T follicular helper cell (primary cell): ENCODE results near the gene RDH8.

ENCODE experiments used
- DNase-seq: peaks from one replicate; pipeline ENCODE4 v3.0.0-alpha.2; 2020; ENCODE audit warnings: low read depth
- total RNA-seq, 2 experiments: gene quantifications; one replicate each; lab custom pipeline; 2026; lab: John Stamatoyannopoulos, UW

Gene RDH8, protein sequence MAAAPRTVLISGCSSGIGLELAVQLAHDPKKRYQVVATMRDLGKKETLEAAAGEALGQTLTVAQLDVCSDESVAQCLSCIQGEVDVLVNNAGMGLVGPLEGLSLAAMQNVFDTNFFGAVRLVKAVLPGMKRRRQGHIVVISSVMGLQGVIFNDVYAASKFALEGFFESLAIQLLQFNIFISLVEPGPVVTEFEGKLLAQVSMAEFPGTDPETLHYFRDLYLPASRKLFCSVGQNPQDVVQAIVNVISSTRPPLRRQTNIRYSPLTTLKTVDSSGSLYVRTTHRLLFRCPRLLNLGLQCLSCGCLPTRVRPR
- 0 to 0.04 reads per million in 2 experiments for total RNA-seq

DNA sequence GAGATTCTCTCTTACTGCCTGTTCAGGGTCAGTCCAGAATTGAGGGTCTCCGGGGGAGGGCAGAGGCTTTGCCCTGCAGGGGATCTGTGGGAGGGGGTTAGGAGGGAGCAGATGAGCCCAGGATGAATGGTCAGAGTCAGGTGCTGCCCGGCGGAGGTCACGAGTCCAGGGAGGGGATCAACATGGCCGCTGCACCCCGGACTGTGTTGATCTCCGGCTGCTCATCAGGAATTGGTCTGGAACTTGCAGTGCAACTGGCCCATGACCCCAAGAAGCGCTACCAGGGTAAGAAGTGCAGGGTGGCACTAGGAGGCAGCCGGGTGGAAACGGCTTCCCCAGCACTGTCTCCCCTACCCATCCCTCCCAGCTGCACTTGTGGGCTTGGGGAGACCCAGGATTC lies at the start of gene RDH8:
Gene RDH8, plus strand, starts transcription at position 168 of the 400 bp plus-strand sequence. Its CDS starts 15 bp downstream, at position 183.
- DNase-seq: no peak

DNA sequence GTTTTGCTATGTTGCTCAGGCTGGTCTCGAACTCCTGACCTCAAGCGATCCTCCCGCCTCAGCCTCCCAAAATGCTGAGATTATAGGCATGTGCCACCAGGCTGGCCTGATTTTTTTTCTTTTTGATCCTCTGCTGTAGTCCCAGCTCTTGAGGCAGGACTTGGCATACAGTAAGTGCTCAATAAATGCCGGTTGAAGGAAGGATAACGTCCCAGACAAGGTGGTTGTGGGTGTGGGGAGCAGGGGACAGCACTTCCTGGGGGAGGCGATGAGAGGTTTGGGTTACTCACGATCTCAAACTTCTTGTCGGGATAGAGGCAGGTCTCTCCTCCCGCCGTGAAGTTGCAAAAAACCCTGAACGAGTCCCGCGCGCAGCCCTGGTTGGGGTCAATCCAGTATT lies 47.3 kb upstream of the RDH8 start:
- no peak for DNase-seq

DNA sequence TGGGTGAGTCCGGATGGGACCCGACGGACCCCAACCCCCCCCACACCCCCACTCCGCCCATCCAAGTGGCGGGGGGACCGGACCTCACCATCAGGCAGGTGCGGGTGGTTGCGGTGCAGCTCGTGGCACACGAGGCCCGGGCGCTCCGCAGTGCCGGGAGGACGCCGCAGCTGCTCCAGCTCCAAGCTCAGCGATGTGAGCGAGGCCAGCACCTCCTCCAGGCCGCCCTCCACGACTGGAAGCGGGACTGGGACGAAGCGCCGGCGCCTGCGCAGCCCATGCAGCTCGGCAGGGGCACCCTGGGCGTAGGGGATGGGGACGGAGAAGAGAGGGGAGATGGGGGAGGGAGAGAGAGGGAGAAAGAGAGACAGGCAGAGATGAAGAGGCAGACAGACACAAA lies 46.8 kb upstream of the RDH8 start:
- no peak for DNase-seq

DNA sequence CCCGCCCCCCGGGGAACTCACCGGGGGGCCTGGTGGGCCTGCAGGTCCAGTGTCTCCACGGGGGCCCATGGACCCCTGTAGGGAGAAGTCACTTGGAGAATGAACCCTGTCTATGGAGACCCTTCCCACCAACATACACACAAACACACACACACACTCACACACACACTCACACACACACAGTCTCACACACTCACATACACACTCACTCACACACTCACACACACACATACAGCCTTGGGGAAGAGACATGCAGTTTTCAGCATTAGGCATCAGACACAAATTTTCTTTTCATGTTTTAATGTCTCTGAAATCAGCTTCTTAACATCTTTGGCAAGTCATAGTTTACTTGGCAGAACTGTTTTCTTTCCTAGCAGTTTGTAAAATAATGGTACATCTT lies 46.0 kb upstream of the RDH8 start:
- DNase-seq: no peak

DNA sequence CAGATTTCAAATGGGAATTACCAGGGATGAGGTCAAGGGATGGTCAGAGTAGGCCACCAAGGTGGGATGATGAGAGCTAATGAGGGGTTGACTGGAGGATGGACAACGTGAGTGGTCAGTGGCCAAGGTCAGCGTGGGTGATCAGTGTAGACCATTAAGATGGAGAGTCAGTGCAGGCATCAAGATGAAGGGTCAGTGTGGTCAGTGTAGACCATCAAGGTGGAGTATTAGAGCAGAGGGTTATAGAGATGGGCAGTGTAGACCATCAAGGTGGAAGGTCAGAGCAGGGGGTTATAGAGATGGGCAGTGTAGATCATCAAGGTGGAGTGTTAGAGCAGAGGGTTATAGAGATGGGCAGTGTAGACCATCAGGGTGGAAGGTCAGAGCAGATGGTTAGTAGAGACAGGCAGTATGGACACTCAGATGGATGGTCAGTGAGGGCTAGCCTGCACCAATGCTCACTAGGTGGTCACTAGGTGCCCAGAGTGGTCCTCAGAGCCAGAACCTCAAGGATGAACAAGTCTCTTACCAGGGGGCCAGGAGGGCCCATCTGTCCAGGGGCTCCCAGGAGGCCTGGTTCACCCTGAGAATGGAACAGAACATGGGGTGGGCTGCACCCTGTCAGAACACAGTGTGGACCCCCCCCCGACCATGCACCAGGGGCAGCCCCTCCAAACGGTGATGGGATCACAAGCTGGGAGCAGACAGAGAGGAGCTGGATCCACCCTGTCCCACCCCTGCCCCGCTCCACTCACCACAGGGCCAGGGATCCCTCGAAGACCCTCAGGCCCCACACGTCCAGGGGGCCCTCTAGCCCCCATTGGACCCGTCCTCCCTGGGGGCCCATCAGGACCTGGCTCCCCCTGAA lies 44.2 kb upstream of the RDH8 start:
- no peak for DNase-seq

DNA sequence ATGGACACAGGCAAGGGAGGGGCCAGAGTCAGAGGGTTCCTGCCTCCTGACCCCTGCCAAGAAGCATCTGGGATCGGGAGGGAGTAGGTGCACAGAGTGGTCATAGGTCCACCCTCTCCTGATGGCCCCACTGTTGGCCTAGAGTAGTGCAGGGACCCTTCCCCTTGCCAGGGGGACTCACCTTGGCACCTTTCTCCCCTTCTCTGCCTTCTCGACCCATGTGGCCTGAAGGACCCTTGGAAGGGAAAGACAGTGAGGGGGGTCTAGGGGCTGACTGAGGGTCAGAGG lies 43.7 kb upstream of the RDH8 start:
- DNase-seq: no peak

DNA sequence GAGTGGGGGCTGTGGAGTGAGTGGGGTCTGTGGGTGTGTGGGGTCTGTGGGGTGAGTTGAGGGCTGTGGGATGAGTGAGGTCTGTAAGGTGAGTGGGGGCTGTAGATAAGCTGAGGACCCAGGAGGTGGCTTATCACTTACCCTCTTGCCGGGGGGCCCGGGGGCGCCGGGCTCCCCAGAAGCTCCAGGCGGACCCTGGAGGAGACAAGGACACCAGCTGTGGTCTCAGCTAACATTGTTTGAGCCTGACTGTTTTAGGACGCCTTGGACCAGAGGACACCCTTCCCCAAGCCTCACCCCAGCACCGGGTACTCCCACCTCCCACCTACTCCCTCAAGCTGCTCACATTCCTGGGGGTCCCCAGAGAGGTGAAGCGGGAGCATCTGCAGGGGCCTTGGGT lies 42.8 kb upstream of the RDH8 start:
- no peak for DNase-seq

DNA sequence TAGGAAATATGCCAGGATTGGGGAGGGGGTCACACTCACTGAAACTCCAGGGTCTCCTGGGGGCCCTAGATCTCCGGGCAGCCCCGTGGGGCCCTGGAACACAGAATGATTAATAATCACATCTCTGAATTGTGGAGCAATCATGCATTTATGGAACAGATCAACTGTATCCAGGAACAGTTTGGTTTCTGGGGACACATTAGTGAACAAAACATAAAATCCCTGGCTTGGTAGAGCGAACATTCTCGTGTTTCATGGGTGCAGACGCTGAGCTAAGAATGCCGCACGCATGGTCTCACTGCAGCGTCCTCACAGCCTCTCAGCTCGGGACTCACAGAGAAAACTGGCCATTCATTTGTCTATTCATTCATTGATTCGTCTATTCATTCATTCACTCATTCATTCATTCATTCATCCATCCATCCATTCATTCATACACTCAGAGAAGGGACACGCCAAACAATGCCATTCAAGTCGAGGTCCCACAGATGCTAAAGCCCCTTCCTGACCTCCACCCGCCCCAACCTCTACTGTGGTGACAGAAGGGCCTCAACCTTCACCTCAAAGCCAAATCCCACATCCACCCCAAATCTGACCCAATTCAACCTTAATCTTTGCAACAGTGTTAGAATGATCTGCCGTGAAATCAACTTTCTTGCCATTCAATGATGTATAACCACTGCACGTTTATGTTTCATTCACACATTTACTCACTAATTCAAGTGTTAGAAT lies 42.0 kb upstream of the RDH8 start:
- no peak for DNase-seq

DNA sequence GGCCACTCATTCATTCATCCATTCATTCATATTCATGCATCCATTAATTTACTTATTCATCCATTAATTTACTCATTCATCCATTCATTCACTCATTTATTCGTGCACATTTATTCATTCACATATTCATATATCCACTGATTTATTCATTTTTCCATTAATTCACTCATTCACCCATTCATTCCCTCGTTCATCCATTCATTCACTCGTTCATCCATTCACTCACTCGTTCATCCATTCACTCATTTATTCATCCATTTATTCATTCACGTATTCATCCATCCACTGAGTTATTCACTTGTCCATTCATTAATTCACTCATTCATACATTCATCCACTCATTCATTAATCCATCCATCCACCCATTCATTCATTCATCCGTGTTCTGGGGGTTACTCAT lies 41.2 kb upstream of the RDH8 start:
- no peak for DNase-seq

DNA sequence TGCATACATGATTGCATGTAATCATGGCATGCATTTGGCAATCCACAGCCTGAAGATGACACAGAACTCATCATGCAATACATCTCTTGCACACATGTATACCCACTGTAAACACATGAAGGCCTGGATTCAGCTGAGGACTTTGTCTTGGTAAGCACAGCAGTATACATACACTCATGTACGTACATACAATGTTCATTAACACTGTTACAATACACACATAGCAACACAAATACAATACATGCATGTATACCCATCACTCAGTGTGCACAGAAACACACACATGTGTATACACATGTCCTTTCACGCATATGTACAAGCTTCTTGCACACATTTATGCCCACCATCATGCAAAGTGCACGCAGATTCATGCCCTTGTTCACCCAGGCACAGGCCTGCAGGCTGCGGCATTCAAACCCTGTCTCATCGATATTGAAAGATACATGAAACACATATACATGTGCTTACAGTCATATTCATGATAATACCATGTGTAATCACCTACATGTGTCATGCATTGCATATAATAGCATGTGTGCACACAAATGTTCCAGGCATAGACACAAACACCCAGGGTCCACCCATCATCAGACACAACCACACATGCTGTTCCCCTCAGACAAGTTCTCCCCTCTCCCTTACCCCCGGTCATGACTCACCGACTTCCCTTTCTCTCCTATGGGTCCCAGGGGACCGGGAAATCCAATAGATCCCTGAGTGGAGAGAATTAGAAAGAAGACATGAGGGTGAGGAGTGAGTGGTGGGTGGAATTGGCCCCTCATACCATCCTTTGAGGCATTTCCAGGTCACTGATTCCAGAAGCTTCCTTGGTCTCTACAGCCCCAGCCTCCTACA lies 31.6 kb upstream of the RDH8 start:
- DNase-seq: no peak

DNA sequence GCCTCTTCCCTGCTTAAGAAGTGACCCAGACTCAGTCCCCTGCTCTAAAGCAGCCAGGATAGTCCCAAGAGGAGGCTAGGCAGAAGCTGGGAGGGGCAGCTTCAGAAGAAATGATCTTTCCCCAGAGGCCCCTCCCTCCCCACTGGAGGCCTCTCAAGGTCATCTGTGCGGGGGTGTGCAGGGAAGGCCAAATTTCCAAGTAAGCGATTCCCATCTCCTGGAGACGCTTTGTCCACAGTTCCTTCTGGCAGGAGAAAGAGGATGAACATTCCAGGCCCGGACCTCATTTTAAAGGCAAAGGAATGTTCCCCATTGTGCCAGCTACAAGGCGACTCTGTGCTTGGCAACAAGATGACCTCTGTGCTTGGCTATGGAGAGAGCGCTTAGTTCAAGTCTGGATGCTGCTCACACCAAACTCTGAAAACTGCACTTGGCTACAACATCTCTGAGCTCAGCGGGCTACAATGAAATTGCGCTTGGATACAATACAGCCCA lies 26.4 kb upstream of the RDH8 start:
- DNase-seq: no peak

DNA sequence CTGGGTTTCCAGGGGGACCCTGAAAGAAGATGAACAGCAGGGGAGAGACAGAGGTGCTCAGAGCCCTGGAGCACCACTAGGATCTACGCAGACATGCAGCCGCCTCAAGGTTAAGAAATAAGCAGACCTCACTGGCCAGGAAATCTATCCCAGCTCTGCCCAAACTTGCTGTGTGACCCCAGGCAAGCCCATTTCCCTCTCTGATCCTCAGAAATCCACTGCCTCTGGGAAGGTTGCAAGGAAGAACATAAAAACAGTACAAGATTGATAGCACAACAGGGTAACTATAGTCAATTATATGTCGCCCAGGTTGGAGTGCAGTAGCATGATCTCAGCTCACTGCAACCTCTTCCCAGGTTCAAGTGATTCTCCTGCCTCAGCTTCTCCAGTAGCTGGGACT lies 23.8 kb upstream of the RDH8 start:
- DNase-seq: no peak

DNA sequence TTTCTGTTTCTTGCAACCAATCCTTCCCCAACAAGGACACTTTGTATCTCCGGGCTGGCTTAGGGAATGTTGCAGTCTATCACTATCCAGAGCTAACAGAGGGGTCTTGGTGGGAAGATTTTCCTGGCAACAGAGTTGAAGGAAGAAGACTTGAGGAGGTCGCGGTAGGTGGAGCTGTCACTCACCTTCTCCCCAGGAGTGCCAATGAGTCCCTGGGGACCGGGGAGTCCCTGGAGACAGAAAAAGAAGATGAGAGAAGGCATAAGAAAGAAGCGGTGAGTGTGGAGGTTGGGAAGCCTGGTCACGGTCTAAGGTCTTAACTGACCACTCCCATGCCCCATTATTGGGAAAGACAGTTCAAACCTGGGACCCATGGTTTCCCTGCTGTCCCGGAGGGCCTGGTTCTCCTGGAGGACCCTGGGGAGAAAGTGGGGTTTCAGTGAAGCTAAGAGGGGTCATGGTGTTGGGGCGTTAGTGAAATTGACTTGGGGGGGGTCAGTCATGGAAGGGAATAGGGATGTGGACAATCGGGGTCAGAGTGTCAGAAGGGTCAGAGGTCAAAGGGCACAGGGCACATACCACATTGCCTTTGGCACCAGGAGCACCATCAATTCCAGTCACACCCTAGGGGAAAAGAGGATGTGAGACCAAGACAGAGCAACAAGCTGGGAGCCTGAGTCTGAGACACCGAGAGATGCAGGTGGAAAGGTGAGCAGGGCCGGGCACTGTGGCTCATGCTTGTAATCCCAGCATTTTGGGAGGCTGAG lies 21.7 kb upstream of the RDH8 start:
- no peak for DNase-seq

DNA sequence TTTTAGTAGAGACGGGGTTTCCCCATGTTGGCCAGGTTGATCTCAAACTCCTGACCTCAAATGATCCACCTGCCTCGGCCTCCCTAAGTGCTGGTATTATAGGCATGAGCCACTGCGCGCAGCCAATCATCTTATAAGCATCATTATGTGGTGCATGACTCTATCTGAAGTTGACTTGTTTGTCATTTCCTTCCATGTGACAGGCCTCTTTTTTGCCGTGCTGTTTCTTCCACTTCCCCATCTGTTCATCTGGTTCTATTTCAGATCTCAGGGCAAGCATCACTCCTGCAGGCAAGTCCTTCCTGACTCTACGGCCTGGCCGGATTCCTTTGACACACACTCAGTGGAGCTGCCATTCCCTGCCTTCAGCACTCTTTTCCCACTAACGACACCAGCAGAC lies 18.2 kb upstream of the RDH8 start:
- DNase-seq: no peak

DNA sequence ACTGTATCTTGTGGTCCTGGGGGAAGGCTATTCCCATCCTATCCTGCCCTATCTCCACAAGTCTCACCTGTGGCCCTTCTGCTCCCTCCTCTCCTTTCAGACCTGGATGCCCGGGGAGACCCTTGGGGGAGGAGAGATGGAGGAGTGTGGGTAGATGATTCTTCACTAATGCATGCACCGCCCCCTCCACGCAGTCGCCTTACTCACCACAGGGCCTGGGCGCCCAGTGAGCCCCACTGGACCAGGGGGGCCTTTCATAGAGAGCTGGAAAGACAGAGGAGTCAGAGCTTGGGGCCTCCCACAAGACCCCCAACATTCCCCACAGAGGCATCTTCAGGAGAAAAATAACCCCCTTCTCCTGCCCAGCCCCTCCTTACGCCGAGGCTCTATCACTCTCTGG lies 17.3 kb upstream of the RDH8 start:
- DNase-seq: no peak

DNA sequence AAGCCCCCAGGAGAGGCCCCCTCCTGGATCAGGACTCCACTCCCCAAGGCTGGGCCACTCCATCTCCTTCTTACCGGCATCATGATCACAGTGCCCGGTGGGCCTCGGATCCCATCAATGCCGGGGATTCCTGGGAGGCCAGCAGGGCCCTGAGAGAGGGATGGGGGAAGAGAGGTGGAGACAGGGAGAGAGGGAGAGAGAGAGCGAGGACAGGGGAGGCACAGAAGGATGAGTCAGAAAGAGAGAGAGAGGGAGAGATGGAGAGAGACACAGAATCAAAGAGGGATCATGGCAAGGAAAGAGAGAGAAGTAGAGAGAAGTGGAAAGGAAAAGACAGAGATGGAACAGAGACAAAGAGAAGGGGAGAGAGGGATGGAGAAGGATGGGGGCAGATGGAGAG lies 16.7 kb upstream of the RDH8 start:
- DNase-seq: no peak

DNA sequence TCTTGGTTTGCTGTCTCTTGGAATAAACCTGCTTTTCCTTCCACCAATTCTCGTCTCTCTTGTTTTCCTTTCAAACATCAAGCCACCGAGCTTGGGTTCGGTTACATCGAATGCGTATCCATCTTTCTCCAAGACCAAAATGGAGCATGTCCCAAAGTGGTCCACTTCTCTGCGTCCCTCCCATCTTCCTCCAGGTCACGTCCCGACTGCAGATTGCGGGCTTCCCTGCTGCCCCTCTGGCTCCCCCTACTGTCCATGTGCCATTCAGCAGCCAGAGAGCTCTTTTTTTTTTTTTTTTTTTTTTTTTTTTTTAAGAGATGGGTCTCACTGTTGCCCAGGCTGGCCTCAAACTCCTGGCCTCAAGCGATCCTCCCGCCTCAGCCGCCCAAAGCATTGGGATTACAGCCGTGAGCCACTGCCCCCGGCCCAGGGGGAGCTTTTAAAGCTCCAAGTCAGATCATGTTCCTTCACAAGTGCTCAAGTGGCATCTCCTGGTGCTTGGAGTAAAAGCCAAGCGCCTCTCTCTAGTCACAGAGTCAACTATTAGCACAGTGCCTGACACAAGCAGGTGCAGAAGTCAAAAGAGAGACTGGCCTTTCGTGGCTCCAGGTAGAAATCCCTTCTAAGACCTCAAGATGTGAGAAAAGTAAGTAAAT lies 13.0 kb upstream of the RDH8 start:
- peak; percentile 48 for DNase-seq

DNA sequence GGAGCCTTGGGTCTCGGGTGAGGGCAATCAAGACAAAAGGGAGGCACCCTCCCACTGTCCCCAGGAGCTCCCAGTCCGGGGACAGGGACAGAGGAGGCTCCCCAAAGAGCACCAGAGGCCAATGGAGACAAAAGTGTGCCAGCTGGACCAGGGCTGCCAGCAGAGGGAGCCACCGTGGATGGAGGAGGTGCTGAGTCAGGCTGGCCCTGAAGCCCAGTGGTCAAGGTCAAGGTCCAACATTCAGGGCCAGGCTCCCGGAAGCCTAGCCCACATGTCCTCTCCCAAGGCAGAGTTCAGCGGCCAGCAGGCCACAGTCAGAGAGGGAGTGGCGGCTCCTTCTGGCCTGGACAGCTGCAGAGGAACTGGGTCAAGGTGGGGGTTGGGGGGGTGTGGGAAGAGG lies 11.4 kb upstream of the RDH8 start:
- no peak for DNase-seq

DNA sequence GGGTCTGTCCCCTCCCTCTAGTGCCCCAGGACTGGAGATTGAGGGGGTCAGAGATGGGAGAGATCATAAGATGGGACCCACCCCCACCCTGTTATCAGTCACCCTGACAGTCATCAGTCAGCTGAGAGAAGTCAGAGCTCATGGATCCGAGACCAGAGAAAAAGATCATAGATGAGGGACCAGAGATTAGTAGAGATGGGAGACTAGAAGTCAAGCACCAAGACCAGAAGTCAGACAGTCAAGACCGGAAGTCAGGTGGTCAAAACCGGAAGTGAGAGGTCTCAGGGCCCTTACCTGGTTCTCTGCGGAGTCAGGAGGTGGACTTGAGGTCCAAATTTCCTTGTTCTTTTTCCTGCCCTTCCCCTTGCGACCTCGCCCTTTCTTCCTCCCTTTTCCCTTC lies 10.0 kb upstream of the RDH8 start:
- no peak for DNase-seq

DNA sequence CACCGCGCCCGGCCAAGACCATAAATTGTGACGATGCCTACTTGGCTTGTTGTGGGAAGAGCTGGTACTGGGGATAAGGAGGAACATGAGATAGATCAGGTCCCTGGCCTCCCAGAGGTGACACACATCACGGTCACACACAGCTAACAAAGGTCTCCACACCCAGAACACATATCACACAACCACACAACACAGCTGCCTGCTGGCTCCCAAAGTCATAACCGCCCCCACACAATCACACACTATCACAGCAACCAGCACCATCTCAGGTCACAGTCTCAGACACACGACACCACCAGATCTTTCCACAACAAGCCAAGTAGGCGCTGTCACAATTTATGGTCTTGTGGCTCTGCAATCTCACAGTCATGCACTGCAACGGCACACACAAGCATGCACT lies 8.7 kb upstream of the RDH8 start:
- DNase-seq: no peak
